Kidney (tissue), 14 donors: ENCODE measurements around the gene PGBD5. TPM values are rescaled to one million over a fixed set of nuclear protein-coding genes. Genes with fewer than 3 reads are reported as not detected.

ENCODE experiments used
- DNase-seq, 5 donors: peaks; one replicate each; pipeline ENCODE4 v3.0.0-alpha.2; 2013 to 2020
- FAIRE-seq: peaks from 2 replicates; lab custom pipeline; 2012; peaks lifted over from hg19 to GRCh38; lab: Jason Lieb, UNC
- H3K27ac ChIP-seq, 2 donors: one replicate each; pipeline ENCODE4 v1.7.0; 2013; ENCODE audit warnings: low read depth in 2 of 2, low read length in 2 of 2, inconsistent platforms in 1 of 2
- H3K27me3 ChIP-seq: one replicate; pipeline ENCODE4 v1.7.1; 2013; ENCODE audit warnings: low read length, inconsistent platforms; ENCODE audit not compliant: control insufficient read depth, insufficient read depth
- H3K36me3 ChIP-seq, 3 donors: one replicate each; pipeline versions ENCODE4 v1.7.0 to v1.7.1; 2013; ENCODE audit warnings: low read length in 3 of 3, control low read depth in 1 of 3, inconsistent platforms in 1 of 3; ENCODE audit not compliant: insufficient read depth in 3 of 3, control insufficient read depth in 2 of 3
- H3K4me1 ChIP-seq, 3 donors: one replicate each; pipeline versions ENCODE4 v1.7.0 to v1.7.1; 2013; ENCODE audit warnings: low read length in 3 of 3, inconsistent platforms in 1 of 3, low read depth in 1 of 3; ENCODE audit not compliant: control insufficient read depth in 2 of 3, insufficient read depth in 2 of 3
- H3K4me3 ChIP-seq, 3 donors: one replicate each; pipeline versions ENCODE4 v1.7.0 to v1.8.1; 2013; ENCODE audit warnings: low read length in 3 of 3, control low read depth in 1 of 3, inconsistent platforms in 1 of 3
- H3K9ac ChIP-seq, 3 donors: one replicate each; pipeline versions ENCODE4 v1.7.0 to v1.7.1; 2013; ENCODE audit warnings: low read length in 3 of 3, control low read depth in 1 of 3, inconsistent platforms in 1 of 3
- H3K9me3 ChIP-seq, 3 donors: one replicate each; pipeline versions ENCODE4 v1.7.0 to v1.7.1; 2013; ENCODE audit warnings: low read length in 3 of 3, control low read depth in 1 of 3, inconsistent platforms in 1 of 3; ENCODE audit not compliant: control insufficient read depth in 2 of 3, insufficient read depth in 1 of 3
- intact Hi-C: fragments of 100-400 bp; cut with DNase I; formaldehyde crosslinking; loops from one replicate; pipeline ENCODE4 v1.11.1; 2022
- polyA plus RNA-seq: library from polyadenylated mRNA; stranded (reverse); fragments of 350-450 nt; fragmentation: Illumina TruSeq; extraction: RNeasy Lipid Tissue Mini Kit (QIAGEN cat#74804); gene quantifications from one replicate; pipeline ENCODE4 v1.2.3, GENCODE V29; 2014; ENCODE audit warnings: low read depth, low replicate concordance; ENCODE audit not compliant: insufficient read depth
- total RNA-seq: library from RNA; stranded (reverse); fragmentation: NEBNext Ultra II Directional; extraction: Animal tissue kit (Norgen Biotek cat#: 25700); gene quantifications from one replicate; pipeline ENCODE4 v1.2.1, GENCODE V29; 2021
- TF ChIP-seq, protein P1 (sequence below): IDR thresholded peaks from 3 replicates; pipeline ENCODE4 v1.5.1; 2012; ENCODE audit warnings: mild to moderate bottlenecking, moderate library complexity, borderline replicate concordance; ENCODE audit not compliant: insufficient read depth; ENCODE audit errors: extremely low read depth
- donor health status: control.
- donor health status: control.
- donor health status: control.
- donor health status: control.
- donor health status: control.
- donor health status: DM: yes; HTN: yes; CAD: no.
- donor health status: Normal renal cell carcinoma (clear cell type).

PGBD5 gene
- total and polyA plus RNA-seq, 2 donors from 2014 or later = 2.0 to 3.7 TPM

DNA sequence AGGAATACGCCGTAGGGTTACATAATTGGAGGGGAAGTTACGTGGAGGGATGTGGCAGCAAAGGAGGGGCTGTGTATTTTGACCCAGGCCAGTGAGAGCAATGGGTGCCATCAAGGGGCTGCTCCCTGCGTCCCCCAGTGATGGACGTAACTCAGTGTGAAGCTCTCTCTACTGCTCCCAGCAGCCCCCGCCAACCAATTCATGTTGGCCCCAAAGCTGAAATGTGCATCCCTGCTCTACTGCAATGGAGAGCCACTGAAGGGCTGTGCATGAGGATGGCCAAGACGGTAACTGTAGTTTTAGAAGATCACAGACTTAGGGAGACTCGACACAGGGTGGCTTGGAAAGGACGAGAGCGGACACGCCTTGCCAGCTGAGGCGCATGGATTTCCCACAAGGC lies 38.3 kb downstream of the PGBD5 start:
- Histone ChIP-seq H3K9me3 (no peaks in the 10 kb centered on the region), H3K9ac (no peak overlapping the region), H3K4me3 (no peak overlapping the region), H3K27ac (no peak overlapping the region), H3K27me3 (no peaks in the 10 kb centered on the region), H3K36me3 (no peaks in the 10 kb centered on the region), H3K4me1 (no peaks in the 10 kb centered on the region)
- FAIRE-seq (no peak), DNase-seq (no peak)
- intact Hi-C loops = no loop called here
- TF ChIP-seq, protein P1, sequence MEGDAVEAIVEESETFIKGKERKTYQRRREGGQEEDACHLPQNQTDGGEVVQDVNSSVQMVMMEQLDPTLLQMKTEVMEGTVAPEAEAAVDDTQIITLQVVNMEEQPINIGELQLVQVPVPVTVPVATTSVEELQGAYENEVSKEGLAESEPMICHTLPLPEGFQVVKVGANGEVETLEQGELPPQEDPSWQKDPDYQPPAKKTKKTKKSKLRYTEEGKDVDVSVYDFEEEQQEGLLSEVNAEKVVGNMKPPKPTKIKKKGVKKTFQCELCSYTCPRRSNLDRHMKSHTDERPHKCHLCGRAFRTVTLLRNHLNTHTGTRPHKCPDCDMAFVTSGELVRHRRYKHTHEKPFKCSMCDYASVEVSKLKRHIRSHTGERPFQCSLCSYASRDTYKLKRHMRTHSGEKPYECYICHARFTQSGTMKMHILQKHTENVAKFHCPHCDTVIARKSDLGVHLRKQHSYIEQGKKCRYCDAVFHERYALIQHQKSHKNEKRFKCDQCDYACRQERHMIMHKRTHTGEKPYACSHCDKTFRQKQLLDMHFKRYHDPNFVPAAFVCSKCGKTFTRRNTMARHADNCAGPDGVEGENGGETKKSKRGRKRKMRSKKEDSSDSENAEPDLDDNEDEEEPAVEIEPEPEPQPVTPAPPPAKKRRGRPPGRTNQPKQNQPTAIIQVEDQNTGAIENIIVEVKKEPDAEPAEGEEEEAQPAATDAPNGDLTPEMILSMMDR = no peak

DNA sequence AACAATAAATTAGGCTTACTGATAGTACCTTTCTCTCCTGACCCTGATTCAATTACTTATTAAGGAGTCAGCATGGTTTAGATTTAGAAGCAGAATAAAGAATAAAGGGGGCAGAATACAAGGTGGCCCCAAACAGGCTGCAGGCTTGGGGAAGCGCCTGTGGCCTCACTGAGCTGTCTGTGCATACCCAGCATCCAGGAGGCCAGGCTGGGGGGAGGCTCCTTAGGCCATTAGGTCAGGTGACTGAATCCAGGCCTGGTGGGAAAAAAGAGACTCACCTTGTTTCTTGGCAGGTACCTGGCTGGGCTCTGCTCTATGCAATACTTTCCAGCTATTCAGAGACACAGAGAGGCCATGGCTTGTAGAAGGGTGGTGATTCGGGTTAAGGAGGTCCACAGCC lies 38.8 kb downstream of the PGBD5 start:
- H3K9me3 ChIP-seq = no peaks in the 10 kb centered on the region
- no peaks in the 10 kb centered on the region for H3K4me1 ChIP-seq
- DNase-seq (no peak), FAIRE-seq (no peak)
- no peaks in the 10 kb centered on the region for H3K36me3 ChIP-seq
- intact Hi-C loops = no loop called here
- no peak overlapping the region for H3K27ac ChIP-seq
- no peak overlapping the region for H3K4me3 ChIP-seq
- no peak overlapping the region for H3K9ac ChIP-seq
- no peaks in the 10 kb centered on the region for H3K27me3 ChIP-seq
- TF ChIP-seq, protein P1 = no peak

DNA sequence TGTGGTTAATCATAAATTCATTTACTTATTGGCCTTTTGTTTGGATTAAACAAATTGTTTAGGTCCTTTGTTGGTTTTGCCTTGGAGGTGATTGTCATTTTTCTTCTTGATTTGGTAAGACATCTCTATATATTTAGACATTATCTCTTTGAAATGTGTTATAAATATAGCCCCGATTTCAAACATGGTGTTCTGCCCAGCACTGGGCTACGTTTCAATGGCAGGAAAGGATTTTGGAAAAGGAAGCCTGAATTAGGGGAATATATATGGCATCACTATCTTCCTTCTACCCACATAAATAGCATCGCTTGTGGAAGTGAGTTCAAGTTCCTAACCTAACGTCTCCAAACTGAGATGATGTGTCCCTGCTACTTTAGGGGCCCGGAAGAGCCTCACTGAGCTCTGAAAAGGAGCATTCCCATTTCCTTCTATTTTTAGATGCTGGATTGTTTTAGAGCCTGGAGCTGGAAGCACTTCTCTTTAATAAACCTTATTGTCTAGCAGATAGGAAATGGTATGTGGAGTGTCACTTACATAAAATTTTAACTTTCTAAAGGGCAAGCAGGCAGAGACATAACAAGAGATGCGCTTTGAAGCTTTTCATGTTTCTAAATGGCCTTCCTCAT lies 39.4 kb downstream of the PGBD5 start:
- intact Hi-C loops = no loop called here
- no peaks in the 10 kb centered on the region for H3K27me3 ChIP-seq
- H3K36me3 ChIP-seq = no peaks in the 10 kb centered on the region
- DNase-seq (no peak), FAIRE-seq (no peak)
- H3K9ac ChIP-seq = no peak overlapping the region
- H3K9me3 ChIP-seq = no peaks in the 10 kb centered on the region
- H3K4me1 ChIP-seq = peaks cover 0 to 3% (median under 1%) of the 10 kb centered on the region in 3 donors
- no peak overlapping the region for H3K27ac ChIP-seq
- no peak overlapping the region for H3K4me3 ChIP-seq
- TF ChIP-seq, protein P1 = no peak

DNA sequence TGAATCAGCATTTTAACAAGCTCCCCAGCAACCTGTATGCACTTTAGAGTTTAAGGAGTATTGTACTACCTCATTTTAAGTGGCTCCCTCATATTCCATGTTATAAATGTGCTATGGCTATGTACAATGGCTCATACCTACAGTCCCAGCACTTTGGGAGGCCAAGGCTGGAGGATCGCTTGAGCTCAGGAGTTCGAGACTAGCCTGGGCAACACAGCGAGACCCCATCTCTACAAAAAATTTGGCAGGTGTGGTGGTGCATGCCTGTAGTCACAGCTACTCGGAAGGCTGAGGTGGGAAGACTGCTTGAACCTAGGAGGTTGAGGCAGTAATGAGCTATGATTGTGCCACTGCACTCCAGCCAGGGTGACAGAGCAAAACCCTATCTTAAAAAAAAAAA lies 40.2 kb downstream of the PGBD5 start:
- no peak overlapping the region for H3K4me3 ChIP-seq
- H3K9me3 ChIP-seq = no peaks in the 10 kb centered on the region
- TF ChIP-seq, protein P1 = no peak
- no peak for DNase-seq
- FAIRE-seq = no peak
- no peaks in the 10 kb centered on the region for H3K27me3 ChIP-seq
- intact Hi-C loops = no loop called here
- H3K36me3 ChIP-seq = no peaks in the 10 kb centered on the region
- H3K9ac ChIP-seq = no peak overlapping the region
- H3K27ac ChIP-seq = no peak overlapping the region
- H3K4me1 ChIP-seq = peaks cover 0 to 7% (median 6%) of the 10 kb centered on the region in 3 donors
